GM18526 (cell line): ENCODE data around the gene CIRBP.

Experiments used
- POLR2A ChIP-seq: IDR thresholded peaks from 3 replicates; pipeline ENCODE4 v1.6.1; 2011; ENCODE audit not compliant: insufficient read length; ENCODE audit errors: extremely low read depth

CIRBP gene

GRCh38 chr19:1324249-1324805 is 55.2 kb downstream of the CIRBP start:
- TF ChIP-seq POLR2A: no peak
